Measurements from ENCODE around the gene KIF1A. TPM values are rescaled to one million over a fixed set of nuclear protein-coding genes. Genes with fewer than 3 reads are reported as not detected.

Gene KIF1A
- total and polyA plus RNA-seq, 3 experiments from 2014 or later: 1.6 to 1.8 TPM; not detected in 1

- Histone ChIP-seq H3K27me3 (ENCODE audit: insufficient read depth, low read length, poor library complexity, severe bottlenecking) (no peaks in the 10 kb centered on the region), H3K27ac (ENCODE audit: low read depth, low read length) (no peak overlapping the region), H3K4me1 (ENCODE audit: insufficient read depth, low read length) (no peaks in the 10 kb centered on the region), H3K4me3 (ENCODE audit: low read length) (no peak overlapping the region), H3K9me3 (ENCODE audit: low read length) (no peaks in the 10 kb centered on the region), H3K36me3 (ENCODE audit: insufficient read depth, low read length) (no peaks in the 10 kb centered on the region)
- ChIA-PET POLR2A (no interaction called here), CTCF (no interaction called here)
- no peak overlapping the region for H3K4me3 Mint-ChIP-seq
- H3K27ac Mint-ChIP-seq: no peak overlapping the region
- peaks cover 9% of the 10 kb centered on the region in 2 donors for H3K27me3 Mint-ChIP-seq
- H3K9me3 Mint-ChIP-seq: peaks cover 5 to 11% (median 6%) of the 10 kb centered on the region in 5 donors
- peaks cover 0 to 5% (median 0%) of the 10 kb centered on the region in 3 donors for H3K36me3 Mint-ChIP-seq
- H3K4me1 Mint-ChIP-seq: no peaks in the 10 kb centered on the region
- DNase-seq: no peak
These were observed 38.9 kb upstream of the KIF1A start for GRCh38 chr2:240858871-240859270.

GRCh38 chr2:240858321-240858720 lies 38.3 kb upstream of the KIF1A start:
- Histone ChIP-seq H3K36me3 (ENCODE audit: insufficient read depth, low read length) (no peaks in the 10 kb centered on the region), H3K4me3 (ENCODE audit: low read length) (no peak overlapping the region), H3K9me3 (ENCODE audit: low read length) (no peaks in the 10 kb centered on the region), H3K27ac (ENCODE audit: low read depth, low read length) (no peak overlapping the region), H3K4me1 (ENCODE audit: insufficient read depth, low read length) (no peaks in the 10 kb centered on the region), H3K27me3 (ENCODE audit: insufficient read depth, low read length, poor library complexity, severe bottlenecking) (no peaks in the 10 kb centered on the region)
- CTCF ChIA-PET: interaction anchor here (1.2 kb wide), 1 partner anchor 740 kb away, joined by 3 read pairs; no protein-coding TSS in a partner anchor
- POLR2A ChIA-PET: interaction anchor here (0.6 kb wide), 1 partner anchor 424 kb away, joined by 3 read pairs; no protein-coding TSS in a partner anchor
- Mint-ChIP-seq H3K9me3 (peaks cover 5 to 11% (median 6%) of the 10 kb centered on the region in 5 donors), H3K4me3 (no peak overlapping the region), H3K36me3 (peaks cover 0 to 5% (median 0%) of the 10 kb centered on the region in 3 donors), H3K4me1 (no peaks in the 10 kb centered on the region), H3K27me3 (peaks cover 9% of the 10 kb centered on the region in 2 donors), H3K27ac (no peak overlapping the region)
- DNase-seq: no peak

GRCh38 chr2:240857039-240858008 lies 37.3 kb upstream of the KIF1A start:
- POLR2A ChIA-PET: interaction anchor here (0.6 kb wide), 1 partner anchor 423 kb away, joined by 3 read pairs; no protein-coding TSS in a partner anchor
- H3K9me3 ChIP-seq (ENCODE audit: low read length): no peaks in the 10 kb centered on the region
- no peak overlapping the region for H3K27ac ChIP-seq (ENCODE audit: low read depth, low read length)
- no peaks in the 10 kb centered on the region for H3K27me3 ChIP-seq (ENCODE audit: insufficient read depth, low read length, poor library complexity, severe bottlenecking)
- Mint-ChIP-seq H3K27ac (no peak overlapping the region), H3K4me1 (no peaks in the 10 kb centered on the region), H3K4me3 (no peak overlapping the region), H3K9me3 (peaks cover 5 to 11% (median 6%) of the 10 kb centered on the region in 5 donors), H3K36me3 (peaks cover 0 to 5% (median 0%) of the 10 kb centered on the region in 3 donors), H3K27me3 (peaks cover 11% of the 10 kb centered on the region in 2 donors)
- CTCF ChIA-PET: interaction anchor here (1.2 kb wide), 2 partner anchors 343 to 741 kb away, joined by 3 read pairs; no protein-coding TSS in a partner anchor
- DNase-seq: no peak
- no peaks in the 10 kb centered on the region for H3K36me3 ChIP-seq (ENCODE audit: insufficient read depth, low read length)
- no peaks in the 10 kb centered on the region for H3K4me1 ChIP-seq (ENCODE audit: insufficient read depth, low read length)
- no peak overlapping the region for H3K4me3 ChIP-seq (ENCODE audit: low read length)

DNA sequence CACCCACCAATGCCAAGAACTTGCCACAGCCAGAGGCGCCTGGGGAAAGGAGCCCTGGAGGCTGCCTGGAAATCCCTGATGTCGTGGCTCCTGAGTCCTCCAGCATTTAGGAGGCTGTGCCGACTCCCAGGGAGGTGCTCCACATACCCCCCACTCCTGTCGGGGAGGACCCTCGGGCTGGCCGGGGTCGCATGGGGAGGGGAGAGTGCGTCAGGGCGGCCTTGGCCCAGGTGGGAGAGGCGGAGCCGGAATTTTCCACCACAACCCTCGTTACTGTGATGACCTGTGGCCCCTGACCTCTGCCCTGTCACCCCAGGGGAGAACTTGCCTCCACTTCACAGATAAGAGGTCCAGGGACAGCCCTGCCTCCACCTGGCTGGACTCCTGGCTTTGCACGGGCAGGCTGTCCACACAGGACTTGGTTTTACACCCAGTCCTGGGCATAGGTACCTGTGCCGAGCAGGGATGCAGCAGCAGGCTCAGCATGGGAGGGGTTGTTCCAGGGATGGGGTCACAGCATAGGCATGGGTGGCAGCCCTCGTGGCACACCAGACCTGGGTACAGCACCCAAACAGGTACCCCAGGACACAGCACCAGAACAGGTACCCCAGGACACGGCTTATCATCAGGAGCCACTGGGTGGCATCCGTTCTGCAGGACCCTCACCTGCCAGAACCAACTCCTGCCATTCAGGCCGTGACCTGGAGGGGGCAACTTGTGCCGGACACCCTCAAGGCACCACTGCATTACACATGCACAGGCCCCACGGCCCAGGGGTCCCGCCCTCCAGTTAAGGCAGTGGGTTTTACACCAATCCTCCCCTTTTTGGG lies 36.3 kb upstream of the KIF1A start:
- CTCF ChIA-PET: interaction anchor here (1.2 kb wide), 1 partner anchor 342 kb away, joined by 3 read pairs; no protein-coding TSS in a partner anchor
- Mint-ChIP-seq H3K27me3 (peaks cover 11 to 13% of the 10 kb centered on the region in 2 donors), H3K9me3 (peaks cover 5 to 11% (median 6%) of the 10 kb centered on the region in 5 donors), H3K27ac (no peak overlapping the region), H3K4me1 (no peaks in the 10 kb centered on the region), H3K4me3 (no peak overlapping the region), H3K36me3 (peaks cover 0 to 5% (median 0%) of the 10 kb centered on the region in 3 donors)
- no peaks in the 10 kb centered on the region for H3K9me3 ChIP-seq (ENCODE audit: low read length)
- POLR2A ChIA-PET: no interaction called here
- no peaks in the 10 kb centered on the region for H3K27me3 ChIP-seq (ENCODE audit: insufficient read depth, low read length, poor library complexity, severe bottlenecking)
- no peak for DNase-seq
- H3K36me3 ChIP-seq (ENCODE audit: insufficient read depth, low read length): no peaks in the 10 kb centered on the region
- H3K4me1 ChIP-seq (ENCODE audit: insufficient read depth, low read length): no peaks in the 10 kb centered on the region
- H3K27ac ChIP-seq (ENCODE audit: low read depth, low read length): no peak overlapping the region
- H3K4me3 ChIP-seq (ENCODE audit: low read length): no peak overlapping the region

DNA sequence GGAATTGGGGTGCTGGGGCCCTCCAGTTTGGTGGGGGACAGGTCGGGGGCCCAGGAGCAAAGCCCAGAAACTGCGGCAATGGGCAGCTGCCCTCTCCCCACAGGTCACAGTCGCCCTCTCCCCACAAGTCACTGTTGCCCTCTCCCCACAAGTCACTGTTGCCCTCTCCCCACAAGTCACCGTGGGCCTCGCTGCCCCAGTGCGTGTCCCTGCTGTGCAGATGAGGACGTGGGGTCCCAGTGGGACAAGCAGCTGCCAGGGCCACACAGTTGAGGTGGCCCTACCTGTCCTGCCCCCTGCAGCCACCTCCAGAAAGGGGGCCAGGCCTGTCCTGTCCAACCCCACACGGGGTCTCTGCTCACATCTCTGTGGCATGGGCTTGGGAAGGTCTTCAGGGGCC lies 35.7 kb upstream of the KIF1A start:
- no peaks in the 10 kb centered on the region for H3K4me1 ChIP-seq (ENCODE audit: insufficient read depth, low read length)
- ChIA-PET POLR2A (no interaction called here), CTCF (no interaction called here)
- H3K4me3 Mint-ChIP-seq: no peak overlapping the region
- H3K36me3 ChIP-seq (ENCODE audit: insufficient read depth, low read length): no peaks in the 10 kb centered on the region
- H3K36me3 Mint-ChIP-seq: peaks cover 0 to 5% (median 0%) of the 10 kb centered on the region in 3 donors
- H3K4me1 Mint-ChIP-seq: no peaks in the 10 kb centered on the region
- peaks cover 13% of the 10 kb centered on the region in 2 donors for H3K27me3 Mint-ChIP-seq
- peaks cover 5 to 11% (median 6%) of the 10 kb centered on the region in 5 donors for H3K9me3 Mint-ChIP-seq
- H3K27ac Mint-ChIP-seq: no peak overlapping the region
- H3K27me3 ChIP-seq (ENCODE audit: insufficient read depth, low read length, poor library complexity, severe bottlenecking): no peaks in the 10 kb centered on the region
- no peaks in the 10 kb centered on the region for H3K9me3 ChIP-seq (ENCODE audit: low read length)
- H3K4me3 ChIP-seq (ENCODE audit: low read length): no peak overlapping the region
- no peak overlapping the region for H3K27ac ChIP-seq (ENCODE audit: low read depth, low read length)
- no peak for DNase-seq

- peak overlapping the region in 1 of 8 donors; percentile 50 for H3K27ac Mint-ChIP-seq
- no peak overlapping the region for H3K27ac ChIP-seq (ENCODE audit: low read depth, low read length)
- no peaks in the 10 kb centered on the region for H3K36me3 ChIP-seq (ENCODE audit: insufficient read depth, low read length)
- H3K36me3 Mint-ChIP-seq: peaks cover 0 to 5% (median 0%) of the 10 kb centered on the region in 3 donors
- no peaks in the 10 kb centered on the region for H3K4me1 Mint-ChIP-seq
- H3K4me3 Mint-ChIP-seq: no peak overlapping the region
- ChIA-PET CTCF (interaction anchor here (1.0 to 2.0 kb wide), 2 partner anchors 409 to 1026 kb away, joined by 3 to 9 read pairs; no protein-coding TSS in a partner anchor), POLR2A (no interaction called here)
- no peaks in the 10 kb centered on the region for H3K27me3 ChIP-seq (ENCODE audit: insufficient read depth, low read length, poor library complexity, severe bottlenecking)
- H3K9me3 ChIP-seq (ENCODE audit: low read length): no peaks in the 10 kb centered on the region
- no peaks in the 10 kb centered on the region for H3K4me1 ChIP-seq (ENCODE audit: insufficient read depth, low read length)
- no peak overlapping the region for H3K4me3 ChIP-seq (ENCODE audit: low read length)
- DNase-seq: no peak
- peaks cover 5 to 11% (median 6%) of the 10 kb centered on the region in 5 donors for H3K9me3 Mint-ChIP-seq
- H3K27me3 Mint-ChIP-seq: peaks cover 7% of the 10 kb centered on the region in 2 donors
These were observed 32.8 kb upstream of the KIF1A start for GRCh38 chr2:240852671-240853314.

- Histone ChIP-seq H3K36me3 (ENCODE audit: insufficient read depth, low read length) (no peaks in the 10 kb centered on the region), H3K27me3 (ENCODE audit: insufficient read depth, low read length, poor library complexity, severe bottlenecking) (no peaks in the 10 kb centered on the region), H3K9me3 (ENCODE audit: low read length) (no peaks in the 10 kb centered on the region), H3K4me3 (ENCODE audit: low read length) (no peak overlapping the region), H3K4me1 (ENCODE audit: insufficient read depth, low read length) (no peaks in the 10 kb centered on the region), H3K27ac (ENCODE audit: low read depth, low read length) (no peak overlapping the region)
- peak; percentile 63 to 84 (median 70) for DNase-seq
- POLR2A ChIA-PET: no interaction called here
- Mint-ChIP-seq H3K27ac (no peak overlapping the region), H3K9me3 (peaks cover 5 to 11% (median 6%) of the 10 kb centered on the region in 5 donors), H3K36me3 (peaks cover 0 to 5% (median 0%) of the 10 kb centered on the region in 3 donors), H3K27me3 (peaks cover 3 to 4% of the 10 kb centered on the region in 2 donors), H3K4me1 (no peaks in the 10 kb centered on the region), H3K4me3 (peak overlapping the region in 1 of 7 donors; percentile 18)
- CTCF ChIA-PET: interaction anchor here (0.5 to 2.0 kb wide), 10 partner anchors 9 to 1027 kb away, joined by 3 to 11 read pairs (median 4); partner anchors contain the start of gene PASK
These were observed 31.3 kb upstream of the KIF1A start for GRCh38 chr2:240851078-240851991.
